ENCODE measurements around the gene GOSR2.

DNA sequence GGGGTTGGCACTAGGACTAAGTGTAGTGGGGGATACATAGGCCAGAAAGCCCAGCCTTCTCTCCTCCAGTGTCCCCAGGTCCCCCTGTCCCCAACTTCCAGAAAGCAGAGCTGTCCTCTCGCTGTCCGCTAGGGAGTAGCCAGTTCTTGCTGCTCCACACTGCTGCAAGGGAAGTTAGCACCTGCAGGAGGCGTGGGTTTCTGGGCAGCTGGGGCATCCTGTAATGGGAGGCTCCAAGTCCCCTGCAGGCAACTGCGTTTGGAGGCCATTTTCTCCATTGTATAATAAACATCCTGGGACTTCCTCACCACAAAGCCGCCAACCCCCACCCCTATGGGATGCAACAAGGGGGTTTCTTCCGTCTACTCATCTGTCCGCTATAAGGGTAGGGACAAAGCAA lies 54.4 kb downstream of the GOSR2 start:
- TF ChIP-seq RAD21 (IDR thresholded peaks at IDR 0.05; ENCODE audit: low read length) (no peak), CTCF (conservative IDR thresholded peaks at IDR 0.05; ENCODE audit: low read depth, low read length) (0 out of 2 replicates have a peak, but pooled peaks have one; percentile 12), POLR2A (IDR thresholded peaks at IDR 0.05; ENCODE audit: low read depth, low read length) (no peak), MAZ (IDR thresholded peaks at IDR 0.05; ENCODE audit: borderline replicate concordance, low read depth, low read length) (no peak), MXI1 (IDR thresholded peaks at IDR 0.05; ENCODE audit: borderline replicate concordance, low read depth, low read length) (no peak), RFX5 (IDR thresholded peaks at IDR 0.05; ENCODE audit: low read depth, low read length) (no peak), SMC3 (IDR thresholded peaks at IDR 0.05; ENCODE audit: low read depth, low read length) (no peak), CEBPB (IDR thresholded peaks at IDR 0.05; ENCODE audit: low read depth, low read length) (no peak), BHLHE40 (IDR thresholded peaks at IDR 0.05; ENCODE audit: low read depth, low read length) (no peak), MAFK (IDR thresholded peaks at IDR 0.05; ENCODE audit: low read depth, low read length) (no peak)
- TF ChIP-seq, protein P1, sequence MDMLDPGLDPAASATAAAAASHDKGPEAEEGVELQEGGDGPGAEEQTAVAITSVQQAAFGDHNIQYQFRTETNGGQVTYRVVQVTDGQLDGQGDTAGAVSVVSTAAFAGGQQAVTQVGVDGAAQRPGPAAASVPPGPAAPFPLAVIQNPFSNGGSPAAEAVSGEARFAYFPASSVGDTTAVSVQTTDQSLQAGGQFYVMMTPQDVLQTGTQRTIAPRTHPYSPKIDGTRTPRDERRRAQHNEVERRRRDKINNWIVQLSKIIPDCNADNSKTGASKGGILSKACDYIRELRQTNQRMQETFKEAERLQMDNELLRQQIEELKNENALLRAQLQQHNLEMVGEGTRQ (IDR thresholded peaks at IDR 0.05; ENCODE audit: low read depth, low read length): no peak
- TF ChIP-seq, protein P2, sequence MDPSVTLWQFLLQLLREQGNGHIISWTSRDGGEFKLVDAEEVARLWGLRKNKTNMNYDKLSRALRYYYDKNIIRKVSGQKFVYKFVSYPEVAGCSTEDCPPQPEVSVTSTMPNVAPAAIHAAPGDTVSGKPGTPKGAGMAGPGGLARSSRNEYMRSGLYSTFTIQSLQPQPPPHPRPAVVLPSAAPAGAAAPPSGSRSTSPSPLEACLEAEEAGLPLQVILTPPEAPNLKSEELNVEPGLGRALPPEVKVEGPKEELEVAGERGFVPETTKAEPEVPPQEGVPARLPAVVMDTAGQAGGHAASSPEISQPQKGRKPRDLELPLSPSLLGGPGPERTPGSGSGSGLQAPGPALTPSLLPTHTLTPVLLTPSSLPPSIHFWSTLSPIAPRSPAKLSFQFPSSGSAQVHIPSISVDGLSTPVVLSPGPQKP (IDR thresholded peaks at IDR 0.05; ENCODE audit: borderline replicate concordance, low read depth, low read length): no peak
